ENCODE data around the gene PRKRA.

Gene PRKRA

GRCh38 chr2:178395295-178395694 lies 55.7 kb downstream of the PRKRA start:
- no peaks in the 10 kb centered on the region for H3K27me3 ChIP-seq (ENCODE audit: control insufficient read depth, insufficient read depth, low read length)
- no peak overlapping the region for H3K9ac ChIP-seq
- H3K36me3 ChIP-seq (ENCODE audit: control insufficient read depth, insufficient read depth, low read length): no peaks in the 10 kb centered on the region
- H3K27ac ChIP-seq: no peak overlapping the region
- H2AFZ ChIP-seq: no peak overlapping the region
- no peaks in the 10 kb centered on the region for H3K79me2 ChIP-seq
- no peaks in the 10 kb centered on the region for H3K4me1 ChIP-seq
- no peak overlapping the region for H3K4me2 ChIP-seq (ENCODE audit: low read length)
- TF ChIP-seq CTCF (IDR thresholded peaks at IDR 0.05): no peak
- H3K9me3 ChIP-seq (ENCODE audit: control insufficient read depth, low read length): no peaks in the 10 kb centered on the region
- H3K4me3 ChIP-seq (ENCODE audit: low read depth, low read length): no peak overlapping the region

- no peak overlapping the region for H3K27ac ChIP-seq
- H3K27me3 ChIP-seq (ENCODE audit: control insufficient read depth, insufficient read depth, low read length): no peaks in the 10 kb centered on the region
- no peak for TF ChIP-seq CTCF (IDR thresholded peaks at IDR 0.05)
- no peak overlapping the region for H3K4me2 ChIP-seq (ENCODE audit: low read length)
- H2AFZ ChIP-seq: no peak overlapping the region
- H3K36me3 ChIP-seq (ENCODE audit: control insufficient read depth, insufficient read depth, low read length): no peaks in the 10 kb centered on the region
- H3K79me2 ChIP-seq: no peaks in the 10 kb centered on the region
- no peak overlapping the region for H3K4me3 ChIP-seq (ENCODE audit: low read depth, low read length)
- no peaks in the 10 kb centered on the region for H3K4me1 ChIP-seq
- no peak overlapping the region for H3K9ac ChIP-seq
- H3K9me3 ChIP-seq (ENCODE audit: control insufficient read depth, low read length): no peaks in the 10 kb centered on the region
Measured at GRCh38 chr2:178394859-178395258, 56.1 kb downstream of the PRKRA start.

- H3K9ac ChIP-seq: no peak overlapping the region
Measured at GRCh38 chr2:178392215-178392614, 58.8 kb downstream of the PRKRA start.

DNA sequence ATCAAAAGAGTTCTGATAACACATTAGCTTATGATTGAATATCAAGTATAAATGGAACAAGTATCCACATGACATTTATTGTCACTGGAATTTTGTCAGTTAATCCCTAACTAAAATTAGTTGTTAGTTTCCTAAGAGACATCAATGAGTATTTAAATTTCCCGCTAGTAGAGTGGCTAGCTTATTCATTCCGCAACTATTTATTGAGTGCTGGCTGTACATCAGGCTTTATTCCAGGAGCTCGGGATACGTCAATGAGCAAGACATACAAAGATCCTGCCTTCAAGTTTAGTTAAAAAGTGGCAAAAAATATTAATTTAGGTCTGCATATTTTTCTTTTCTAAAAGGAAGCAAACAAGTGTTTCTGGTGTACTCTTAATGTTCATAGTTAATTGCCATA lies 59.3 kb downstream of the PRKRA start:
- no peak overlapping the region for H3K4me2 ChIP-seq (ENCODE audit: low read length)
- no peak overlapping the region for H3K9ac ChIP-seq
- no peak for TF ChIP-seq CTCF (IDR thresholded peaks at IDR 0.05)
- H3K4me1 ChIP-seq: no peaks in the 10 kb centered on the region
- no peak overlapping the region for H3K4me3 ChIP-seq (ENCODE audit: low read depth, low read length)
- H3K9me3 ChIP-seq (ENCODE audit: control insufficient read depth, low read length): no peaks in the 10 kb centered on the region
- no peaks in the 10 kb centered on the region for H3K79me2 ChIP-seq
- H2AFZ ChIP-seq: no peak overlapping the region
- no peaks in the 10 kb centered on the region for H3K36me3 ChIP-seq (ENCODE audit: control insufficient read depth, insufficient read depth, low read length)
- no peak overlapping the region for H3K27ac ChIP-seq
- no peaks in the 10 kb centered on the region for H3K27me3 ChIP-seq (ENCODE audit: control insufficient read depth, insufficient read depth, low read length)

More at GRCh38 chr2:178392215-178392614, 58.8 kb downstream of the PRKRA start:
- H3K4me1 ChIP-seq: no peaks in the 10 kb centered on the region
- H3K79me2 ChIP-seq: no peaks in the 10 kb centered on the region
- TF ChIP-seq CTCF (IDR thresholded peaks at IDR 0.05): no peak
- H3K4me2 ChIP-seq (ENCODE audit: low read length): no peak overlapping the region
- H3K9me3 ChIP-seq (ENCODE audit: control insufficient read depth, low read length): no peaks in the 10 kb centered on the region
- no peaks in the 10 kb centered on the region for H3K27me3 ChIP-seq (ENCODE audit: control insufficient read depth, insufficient read depth, low read length)
- H3K4me3 ChIP-seq (ENCODE audit: low read depth, low read length): no peak overlapping the region
- H3K27ac ChIP-seq: no peak overlapping the region
- H2AFZ ChIP-seq: no peak overlapping the region
- H3K36me3 ChIP-seq (ENCODE audit: control insufficient read depth, insufficient read depth, low read length): no peaks in the 10 kb centered on the region

DNA sequence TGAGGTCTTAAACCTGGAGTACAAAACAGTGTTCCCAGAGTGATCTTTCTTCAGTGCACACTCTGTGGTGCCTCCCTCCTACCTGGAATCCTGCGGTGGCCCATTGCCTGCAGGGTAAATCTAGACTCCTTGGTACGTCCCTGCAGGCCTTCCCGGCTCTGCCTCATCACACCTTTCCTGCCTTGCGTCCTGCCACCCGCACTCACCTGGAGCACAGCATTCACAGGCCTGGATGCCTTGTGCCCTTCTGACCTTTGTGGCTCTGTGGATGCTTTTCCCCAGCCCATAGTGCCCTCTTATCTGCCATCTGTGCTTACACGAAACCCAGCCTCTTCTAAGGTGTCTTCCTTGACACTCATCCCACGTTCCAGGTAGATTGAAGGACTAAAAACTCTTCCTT lies 62.7 kb downstream of the PRKRA start:
- H3K4me1 ChIP-seq: no peaks in the 10 kb centered on the region
- H3K36me3 ChIP-seq (ENCODE audit: control insufficient read depth, insufficient read depth, low read length): no peaks in the 10 kb centered on the region
- H3K9me3 ChIP-seq (ENCODE audit: control insufficient read depth, low read length): no peaks in the 10 kb centered on the region
- no peaks in the 10 kb centered on the region for H3K79me2 ChIP-seq
- no peaks in the 10 kb centered on the region for H3K27me3 ChIP-seq (ENCODE audit: control insufficient read depth, insufficient read depth, low read length)
- no peak overlapping the region for H3K4me2 ChIP-seq (ENCODE audit: low read length)
- H3K9ac ChIP-seq: no peak overlapping the region
- TF ChIP-seq CTCF (IDR thresholded peaks at IDR 0.05): no peak
- H3K4me3 ChIP-seq (ENCODE audit: low read depth, low read length): no peak overlapping the region
- no peak overlapping the region for H3K27ac ChIP-seq
- no peak overlapping the region for H2AFZ ChIP-seq

All from parathyroid adenoma (tissue), 2 donors.